GM21717 (cell line): ENCODE results near the gene ERN2.

Experiments used
- ATAC-seq: cut with Tn5 transposase; IDR thresholded peaks from one replicate; pipeline ENCODE4 v1.9.1; 2021; ENCODE audit warnings: mild to moderate bottlenecking, moderate library complexity; ENCODE audit not compliant: unreplicated experiment

ERN2 gene

GRCh38 chr16:23689442-23690187 is 23.4 kb downstream of the ERN2 start:
- ATAC-seq = no peak

- no peak for ATAC-seq
These were observed 25.8 kb downstream of the ERN2 start for GRCh38 chr16:23687034-23687808.

- ATAC-seq = no peak
These were observed 29.5 kb downstream of the ERN2 start for GRCh38 chr16:23683487-23683886.

- no peak for ATAC-seq
These were observed 30.8 kb downstream of the ERN2 start for GRCh38 chr16:23682181-23682580.

GRCh38 chr16:23679986-23680336 is 33.1 kb downstream of the ERN2 start:
- no peak for ATAC-seq

GRCh38 chr16:23679274-23679985 is 33.6 kb downstream of the ERN2 start:
- ATAC-seq = peak; percentile 18

GRCh38 chr16:23678430-23679273 is 34.4 kb downstream of the ERN2 start, which contains the start of gene PLK1:
Gene PLK1, plus strand, starts transcription at chr16:23678889. Its CDS starts 44 bp downstream, at chr16:23678933.
- ATAC-seq = peak; percentile 85

GRCh38 chr16:23676924-23677480 is 36.0 kb downstream of the ERN2 start:
- ATAC-seq = no peak

- no peak for ATAC-seq
These were observed 38.9 kb downstream of the ERN2 start for GRCh38 chr16:23673971-23674614.

GRCh38 chr16:23670137-23670776 is 42.8 kb downstream of the ERN2 start:
- peak; percentile 94 for ATAC-seq

GRCh38 chr16:23668873-23669272 is 44.1 kb downstream of the ERN2 start:
- no peak for ATAC-seq

GRCh38 chr16:23668225-23668624 is 44.8 kb downstream of the ERN2 start:
- ATAC-seq = no peak

GRCh38 chr16:23667355-23667659 is 45.7 kb downstream of the ERN2 start:
- ATAC-seq = no peak

- ATAC-seq = no peak
These were observed 46.3 kb downstream of the ERN2 start for GRCh38 chr16:23666571-23667354.

GRCh38 chr16:23663918-23664317 is 49.1 kb downstream of the ERN2 start:
- ATAC-seq = no peak

GRCh38 chr16:23651943-23652468 is 61.0 kb downstream of the ERN2 start:
- peak; percentile 62 for ATAC-seq

GRCh38 chr16:23650674-23651416 is 62.2 kb downstream of the ERN2 start:
- no peak for ATAC-seq

GRCh38 chr16:23642246-23642774 is 70.7 kb downstream of the ERN2 start:
- no peak for ATAC-seq
